Measurements from ENCODE around the gene FCAMR.
A peak's percentile ranks its signal among the peaks of the same experiment; 100 is the strongest.

Gene FCAMR

GRCh38 chr1:206992790-206993189, 22.5 kb upstream of the FCAMR start:
- no peak for DNase-seq

- no peak for DNase-seq
Measured at GRCh38 chr1:206987873-206988272, 17.6 kb upstream of the FCAMR start.

GRCh38 chr1:206986885-206987284, 16.6 kb upstream of the FCAMR start:
- DNase-seq, result no peak

GRCh38 chr1:206986402-206986801, 16.1 kb upstream of the FCAMR start:
- no peak for DNase-seq

GRCh38 chr1:206985162-206985749, 15.0 kb upstream of the FCAMR start:
- no peak for DNase-seq

- peak; percentile 16 for DNase-seq
Measured at GRCh38 chr1:206982216-206982615, 12.0 kb upstream of the FCAMR start.

GRCh38 chr1:206979379-206980043, 9.3 kb upstream of the FCAMR start:
- DNase-seq, result peak; percentile 6

- no peak for DNase-seq
Measured at GRCh38 chr1:206978259-206978658, 8.0 kb upstream of the FCAMR start.

GRCh38 chr1:206975306-206975705, 5.0 kb upstream of the FCAMR start:
- no peak for DNase-seq

GRCh38 chr1:206974140-206974539, 3.9 kb upstream of the FCAMR start:
- no peak for DNase-seq

- no peak for DNase-seq
Measured at GRCh38 chr1:206972728-206973127, 2.5 kb upstream of the FCAMR start.

- no peak for DNase-seq
Measured at GRCh38 chr1:206971029-206971655, 882 bp upstream of the FCAMR start.

- no peak for DNase-seq
Measured at GRCh38 chr1:206969090-206969489, 1.2 kb downstream of the FCAMR start.

- DNase-seq, result peak; percentile 31
Measured at GRCh38 chr1:206967096-206967849, 3.0 kb downstream of the FCAMR start.

GRCh38 chr1:206965781-206966180, 4.5 kb downstream of the FCAMR start:
- DNase-seq, result no peak

- no peak for DNase-seq
Measured at GRCh38 chr1:206963740-206964139, 6.5 kb downstream of the FCAMR start.

- DNase-seq, result peak; percentile 6
Measured at GRCh38 chr1:206963119-206963712, 7.0 kb downstream of the FCAMR start.

- no peak for DNase-seq
Measured at GRCh38 chr1:206962272-206962671, 8.0 kb downstream of the FCAMR start.

GRCh38 chr1:206961668-206962067, 8.6 kb downstream of the FCAMR start:
- no peak for DNase-seq

- DNase-seq, result no peak
Measured at GRCh38 chr1:206960676-206961386, 9.4 kb downstream of the FCAMR start.

GRCh38 chr1:206958144-206958543, 12.1 kb downstream of the FCAMR start:
- DNase-seq, result no peak

- DNase-seq, result no peak
Measured at GRCh38 chr1:206957639-206958038, 12.6 kb downstream of the FCAMR start.
